SK-N-SH treated with all-trans-retinoic acid at 6 μM for 48 hours (cell line): ENCODE data around the gene AKT3.

ENCODE experiments used
- TCF4 ChIP-seq: fragments of 250-450 bp; sonication (Bioruptor Pico); IDR thresholded peaks from 2 replicates; pipeline ENCODE4 v1.8.0; 2021; ENCODE audit warnings: mild to moderate bottlenecking, moderate library complexity, borderline replicate concordance
- ZC3H10 ChIP-seq: fragments of 250-450 bp; sonication (Bioruptor Pico); IDR thresholded peaks from 2 replicates; pipeline ENCODE4 v1.5.1; 2021; ENCODE audit warnings: mild to moderate bottlenecking, moderate library complexity
- ZFP3 ChIP-seq: fragments of 250-450 bp; sonication (Bioruptor Pico); IDR thresholded peaks from 2 replicates; pipeline ENCODE4 v1.5.0; 2020; ENCODE audit warnings: mild to moderate bottlenecking, moderate library complexity
- ZFP30 ChIP-seq: fragments of 450-650 bp; formaldehyde crosslinking; IDR thresholded peaks from 2 replicates; pipeline ENCODE4 v1.5.0; 2022; ENCODE audit warnings: mild to moderate bottlenecking, moderate library complexity
- TF ChIP-seq, protein P1 (sequence below): fragments of 250-450 bp; sonication (Bioruptor Pico); IDR thresholded peaks from 2 replicates; pipeline ENCODE4 v1.8.0; 2020; ENCODE audit warnings: mild to moderate bottlenecking, moderate library complexity, borderline replicate concordance
- TF ChIP-seq, protein P2 (sequence below): fragments of 250-450 bp; sonication (Bioruptor Pico); IDR thresholded peaks from 2 replicates; pipeline ENCODE4 v1.5.1; 2020; ENCODE audit warnings: low read depth, mild to moderate bottlenecking, moderate library complexity

DNA sequence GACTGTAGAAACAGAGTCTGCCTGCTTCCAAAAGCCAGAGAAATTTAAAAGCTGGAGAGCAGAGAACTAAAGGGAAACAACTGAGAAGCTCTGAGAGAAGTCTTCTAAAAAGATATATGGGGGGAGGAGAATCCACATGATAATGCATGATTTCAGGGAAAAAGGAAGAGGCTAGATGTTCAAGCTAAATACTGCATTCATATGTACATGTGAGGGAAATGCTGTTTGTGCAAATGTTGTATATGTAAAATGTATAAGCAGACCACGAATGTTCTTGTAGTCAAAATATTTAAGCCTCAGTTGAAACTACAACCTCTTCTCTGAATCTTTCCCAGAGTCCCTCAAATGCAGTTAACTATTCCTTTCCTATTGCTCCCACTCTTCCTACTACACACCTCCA is 79.2 kb downstream of the AKT3 start:
- TF ChIP-seq ZFP30 (CRISPR knock-in tag) (no peak), ZC3H10 (CRISPR knock-in tag) (no peak), ZFP3 (CRISPR knock-in tag) (no peak), TCF4 (CRISPR knock-in tag) (no peak)
- TF ChIP-seq, protein P1, sequence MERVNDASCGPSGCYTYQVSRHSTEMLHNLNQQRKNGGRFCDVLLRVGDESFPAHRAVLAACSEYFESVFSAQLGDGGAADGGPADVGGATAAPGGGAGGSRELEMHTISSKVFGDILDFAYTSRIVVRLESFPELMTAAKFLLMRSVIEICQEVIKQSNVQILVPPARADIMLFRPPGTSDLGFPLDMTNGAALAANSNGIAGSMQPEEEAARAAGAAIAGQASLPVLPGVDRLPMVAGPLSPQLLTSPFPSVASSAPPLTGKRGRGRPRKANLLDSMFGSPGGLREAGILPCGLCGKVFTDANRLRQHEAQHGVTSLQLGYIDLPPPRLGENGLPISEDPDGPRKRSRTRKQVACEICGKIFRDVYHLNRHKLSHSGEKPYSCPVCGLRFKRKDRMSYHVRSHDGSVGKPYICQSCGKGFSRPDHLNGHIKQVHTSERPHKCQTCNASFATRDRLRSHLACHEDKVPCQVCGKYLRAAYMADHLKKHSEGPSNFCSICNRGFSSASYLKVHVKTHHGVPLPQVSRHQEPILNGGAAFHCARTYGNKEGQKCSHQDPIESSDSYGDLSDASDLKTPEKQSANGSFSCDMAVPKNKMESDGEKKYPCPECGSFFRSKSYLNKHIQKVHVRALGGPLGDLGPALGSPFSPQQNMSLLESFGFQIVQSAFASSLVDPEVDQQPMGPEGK (CRISPR knock-in tag) = no peak
- TF ChIP-seq, protein P2, sequence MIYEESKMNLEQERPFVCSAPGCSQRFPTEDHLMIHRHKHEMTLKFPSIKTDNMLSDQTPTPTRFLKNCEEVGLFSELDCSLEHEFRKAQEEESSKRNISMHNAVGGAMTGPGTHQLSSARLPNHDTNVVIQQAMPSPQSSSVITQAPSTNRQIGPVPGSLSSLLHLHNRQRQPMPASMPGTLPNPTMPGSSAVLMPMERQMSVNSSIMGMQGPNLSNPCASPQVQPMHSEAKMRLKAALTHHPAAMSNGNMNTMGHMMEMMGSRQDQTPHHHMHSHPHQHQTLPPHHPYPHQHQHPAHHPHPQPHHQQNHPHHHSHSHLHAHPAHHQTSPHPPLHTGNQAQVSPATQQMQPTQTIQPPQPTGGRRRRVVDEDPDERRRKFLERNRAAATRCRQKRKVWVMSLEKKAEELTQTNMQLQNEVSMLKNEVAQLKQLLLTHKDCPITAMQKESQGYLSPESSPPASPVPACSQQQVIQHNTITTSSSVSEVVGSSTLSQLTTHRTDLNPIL = no peak
